ENCODE data around the gene DPP6.

DNA sequence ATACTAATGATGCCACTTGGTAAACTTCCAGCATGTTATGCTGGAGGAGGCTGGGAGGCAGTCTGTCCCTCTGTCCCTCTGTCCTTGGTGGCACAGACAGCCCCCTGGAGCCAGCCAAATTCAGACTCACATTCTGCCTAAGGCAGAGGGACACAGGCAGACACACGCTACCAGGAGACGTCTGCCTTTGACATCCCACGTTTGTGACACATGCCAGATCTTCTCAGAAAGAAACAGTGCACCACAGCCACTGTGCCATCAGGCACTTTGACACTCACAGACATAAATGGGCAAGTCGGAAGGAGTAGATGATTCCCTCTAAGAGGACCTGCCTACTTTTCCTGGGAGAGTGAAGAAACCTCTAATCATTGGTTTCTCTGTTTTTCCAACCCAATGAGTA is 467.0 kb downstream of the DPP6 start:
- no peak for TF ChIP-seq POLR2A (IDR thresholded peaks at IDR 0.05)
- TF ChIP-seq, protein P1, sequence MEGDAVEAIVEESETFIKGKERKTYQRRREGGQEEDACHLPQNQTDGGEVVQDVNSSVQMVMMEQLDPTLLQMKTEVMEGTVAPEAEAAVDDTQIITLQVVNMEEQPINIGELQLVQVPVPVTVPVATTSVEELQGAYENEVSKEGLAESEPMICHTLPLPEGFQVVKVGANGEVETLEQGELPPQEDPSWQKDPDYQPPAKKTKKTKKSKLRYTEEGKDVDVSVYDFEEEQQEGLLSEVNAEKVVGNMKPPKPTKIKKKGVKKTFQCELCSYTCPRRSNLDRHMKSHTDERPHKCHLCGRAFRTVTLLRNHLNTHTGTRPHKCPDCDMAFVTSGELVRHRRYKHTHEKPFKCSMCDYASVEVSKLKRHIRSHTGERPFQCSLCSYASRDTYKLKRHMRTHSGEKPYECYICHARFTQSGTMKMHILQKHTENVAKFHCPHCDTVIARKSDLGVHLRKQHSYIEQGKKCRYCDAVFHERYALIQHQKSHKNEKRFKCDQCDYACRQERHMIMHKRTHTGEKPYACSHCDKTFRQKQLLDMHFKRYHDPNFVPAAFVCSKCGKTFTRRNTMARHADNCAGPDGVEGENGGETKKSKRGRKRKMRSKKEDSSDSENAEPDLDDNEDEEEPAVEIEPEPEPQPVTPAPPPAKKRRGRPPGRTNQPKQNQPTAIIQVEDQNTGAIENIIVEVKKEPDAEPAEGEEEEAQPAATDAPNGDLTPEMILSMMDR (IDR thresholded peaks at IDR 0.05 in 4 of 5, conservative IDR thresholded peaks at IDR 0.05 in 1 of 5), result no peak
